ENCODE data around the gene NCOA4. TPM values are rescaled to one million over a fixed set of nuclear protein-coding genes. Genes with fewer than 3 reads are reported as not detected.
"Not testable (repeated sequence)": the region's sequence is repeated elsewhere in the genome, so short reads cannot be mapped to it uniquely, and the experiment has no call there.

NCOA4 gene
- total RNA-seq, 4 donors from 2014 or later = 84.3 to 135 (median 113) TPM

GRCh38 chr10:46060706-46061105 lies 30.3 kb upstream of the NCOA4 start:
- 62 to 72% methylated on average over 3 of the region's 3 CpGs for WGBS, 2 donors

DNA sequence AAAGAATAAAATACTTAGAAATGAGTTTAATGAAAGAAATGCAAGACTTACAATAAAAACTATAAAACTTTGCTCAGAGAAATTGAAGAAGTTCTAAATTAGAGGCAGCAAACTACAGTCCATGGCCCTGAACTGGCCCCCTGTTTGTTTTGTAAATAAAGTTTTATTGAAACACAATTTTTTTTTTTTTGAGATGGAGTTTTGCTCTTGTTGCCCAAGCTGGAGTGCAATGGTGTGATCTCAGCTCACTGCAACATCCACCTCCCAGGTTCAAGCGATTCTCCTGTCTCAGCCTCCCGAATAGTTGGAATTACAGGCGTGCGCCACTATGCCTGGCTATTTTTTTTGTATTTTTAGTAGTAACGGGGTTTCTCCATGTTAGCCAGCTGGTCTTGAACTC lies 27.5 kb upstream of the NCOA4 start:
- H3K4me3 ChIP-seq; DNase-seq (ENCODE audit: low spot score in 2 of 2): not testable (repeated sequence)
- WGBS, 2 donors = 95 to 99% methylated on average over 5 of the region's 5 CpGs

More at GRCh38 chr10:46060706-46061105, 30.3 kb upstream of the NCOA4 start:
- Histone ChIP-seq H3K4me3 (no peak overlapping the region), H3K36me3 (no peaks in the 10 kb centered on the region), H3K27ac (no peak overlapping the region), H3K9me3 (no peaks in the 10 kb centered on the region), H3K27me3 (no peaks in the 10 kb centered on the region), H3K4me1 (no peaks in the 10 kb centered on the region)
- TF ChIP-seq, protein P1, sequence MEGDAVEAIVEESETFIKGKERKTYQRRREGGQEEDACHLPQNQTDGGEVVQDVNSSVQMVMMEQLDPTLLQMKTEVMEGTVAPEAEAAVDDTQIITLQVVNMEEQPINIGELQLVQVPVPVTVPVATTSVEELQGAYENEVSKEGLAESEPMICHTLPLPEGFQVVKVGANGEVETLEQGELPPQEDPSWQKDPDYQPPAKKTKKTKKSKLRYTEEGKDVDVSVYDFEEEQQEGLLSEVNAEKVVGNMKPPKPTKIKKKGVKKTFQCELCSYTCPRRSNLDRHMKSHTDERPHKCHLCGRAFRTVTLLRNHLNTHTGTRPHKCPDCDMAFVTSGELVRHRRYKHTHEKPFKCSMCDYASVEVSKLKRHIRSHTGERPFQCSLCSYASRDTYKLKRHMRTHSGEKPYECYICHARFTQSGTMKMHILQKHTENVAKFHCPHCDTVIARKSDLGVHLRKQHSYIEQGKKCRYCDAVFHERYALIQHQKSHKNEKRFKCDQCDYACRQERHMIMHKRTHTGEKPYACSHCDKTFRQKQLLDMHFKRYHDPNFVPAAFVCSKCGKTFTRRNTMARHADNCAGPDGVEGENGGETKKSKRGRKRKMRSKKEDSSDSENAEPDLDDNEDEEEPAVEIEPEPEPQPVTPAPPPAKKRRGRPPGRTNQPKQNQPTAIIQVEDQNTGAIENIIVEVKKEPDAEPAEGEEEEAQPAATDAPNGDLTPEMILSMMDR (IDR thresholded peaks at IDR 0.05) = no peak
- TF ChIP-seq POLR2A (IDR thresholded peaks at IDR 0.05) (no peak), EP300 (IDR thresholded peaks at IDR 0.05) (no peak)
- no peak for DNase-seq (ENCODE audit: low spot score in 2 of 2)

GRCh38 chr10:46057038-46057437 lies 26.6 kb upstream of the NCOA4 start:
- Histone ChIP-seq H3K9me3 (no peaks in the 10 kb centered on the region), H3K36me3 (no peaks in the 10 kb centered on the region), H3K4me1 (no peaks in the 10 kb centered on the region), H3K4me3 (no peak overlapping the region), H3K27ac (no peak overlapping the region), H3K27me3 (no peaks in the 10 kb centered on the region)
- no peak for DNase-seq (ENCODE audit: low spot score in 2 of 2)
- TF ChIP-seq EP300 (IDR thresholded peaks at IDR 0.05) (no peak), POLR2A (IDR thresholded peaks at IDR 0.05) (no peak)
- TF ChIP-seq, protein P1 (IDR thresholded peaks at IDR 0.05) = no peak

More for the DNA sequence above, 27.5 kb upstream of the NCOA4 start:
- not testable (repeated sequence) for H3K36me3 ChIP-seq, H3K27ac ChIP-seq, H3K9me3 ChIP-seq, H3K4me1 ChIP-seq, H3K27me3 ChIP-seq

DNA sequence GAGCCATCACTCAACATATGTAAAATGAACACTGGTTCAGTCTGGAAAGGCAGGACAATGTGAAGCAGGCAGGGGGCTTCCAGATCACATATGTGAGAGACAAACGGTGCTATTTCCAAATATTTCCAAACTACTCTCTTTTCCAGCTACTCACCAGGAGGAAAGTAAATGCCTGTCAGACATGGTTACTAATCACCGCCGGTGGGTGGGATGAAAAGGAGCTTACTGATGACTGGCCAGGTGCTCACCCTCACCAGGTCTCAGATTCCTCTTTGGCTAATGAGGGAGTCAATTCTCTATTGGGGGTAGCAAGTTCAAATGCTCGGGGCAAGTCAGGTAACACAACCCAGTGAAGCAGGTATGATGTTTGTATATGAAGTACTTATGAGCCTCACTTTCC lies 25.3 kb upstream of the NCOA4 start:
- DNase-seq (ENCODE audit: low spot score in 2 of 2) = no peak
- no peaks in the 10 kb centered on the region for H3K27me3 ChIP-seq
- no peaks in the 10 kb centered on the region for H3K36me3 ChIP-seq
- H3K27ac ChIP-seq = no peak overlapping the region
- 78 to 86% methylated on average over 4 of the region's 4 CpGs for WGBS, 2 donors
- no peak overlapping the region for H3K4me3 ChIP-seq
- H3K4me1 ChIP-seq = no peaks in the 10 kb centered on the region
- TF ChIP-seq POLR2A (IDR thresholded peaks at IDR 0.05) (no peak), EP300 (IDR thresholded peaks at IDR 0.05) (no peak)
- TF ChIP-seq, protein P1 (IDR thresholded peaks at IDR 0.05) = no peak
- no peaks in the 10 kb centered on the region for H3K9me3 ChIP-seq

- no peak for DNase-seq (ENCODE audit: low spot score in 2 of 2)
- H3K4me3 ChIP-seq = no peak overlapping the region
- H3K27ac ChIP-seq = no peak overlapping the region
- H3K36me3 ChIP-seq = no peaks in the 10 kb centered on the region
- no peaks in the 10 kb centered on the region for H3K4me1 ChIP-seq
- TF ChIP-seq POLR2A (IDR thresholded peaks at IDR 0.05) = no peak
- TF ChIP-seq, protein P1 (IDR thresholded peaks at IDR 0.05) = no peak
- TF ChIP-seq EP300 (IDR thresholded peaks at IDR 0.05) = no peak
- H3K27me3 ChIP-seq = no peaks in the 10 kb centered on the region
- no peaks in the 10 kb centered on the region for H3K9me3 ChIP-seq
- 57 to 62% methylated on average over 9 of the region's 9 CpGs for WGBS, 2 donors
These were observed 23.4 kb upstream of the NCOA4 start for GRCh38 chr10:46053534-46054434.

Measured in tibial nerve (tissue), 4 donors.